Measurements from ENCODE around the gene ZNF646.

ZNF646 gene

DNA sequence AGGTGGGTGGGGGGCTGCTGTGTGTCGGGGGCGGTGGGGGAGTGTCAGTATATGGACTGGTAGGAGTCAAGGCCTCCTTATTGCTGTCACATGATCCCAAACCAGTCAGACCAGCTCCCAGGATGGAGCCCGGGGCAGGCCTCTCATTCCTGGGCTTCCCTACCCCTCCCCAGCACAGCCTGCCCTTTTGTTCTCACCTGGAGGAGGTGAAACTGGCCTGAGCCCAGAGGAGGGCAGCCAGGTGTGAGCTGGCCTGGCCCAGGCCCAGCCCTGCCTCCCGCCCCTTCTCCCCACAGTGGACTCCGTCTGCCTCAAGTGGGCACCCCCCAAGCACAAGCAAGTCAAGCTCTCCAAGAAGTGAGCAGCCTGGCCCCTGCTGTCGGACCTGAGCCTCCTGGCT is 56.7 kb downstream of the ZNF646 start:
- in situ Hi-C loops (cut with MboI; ENCODE audit: low sequenced_read_pairs, unreplicated experiment), result no loop called here
- TF ChIP-seq, protein P1, sequence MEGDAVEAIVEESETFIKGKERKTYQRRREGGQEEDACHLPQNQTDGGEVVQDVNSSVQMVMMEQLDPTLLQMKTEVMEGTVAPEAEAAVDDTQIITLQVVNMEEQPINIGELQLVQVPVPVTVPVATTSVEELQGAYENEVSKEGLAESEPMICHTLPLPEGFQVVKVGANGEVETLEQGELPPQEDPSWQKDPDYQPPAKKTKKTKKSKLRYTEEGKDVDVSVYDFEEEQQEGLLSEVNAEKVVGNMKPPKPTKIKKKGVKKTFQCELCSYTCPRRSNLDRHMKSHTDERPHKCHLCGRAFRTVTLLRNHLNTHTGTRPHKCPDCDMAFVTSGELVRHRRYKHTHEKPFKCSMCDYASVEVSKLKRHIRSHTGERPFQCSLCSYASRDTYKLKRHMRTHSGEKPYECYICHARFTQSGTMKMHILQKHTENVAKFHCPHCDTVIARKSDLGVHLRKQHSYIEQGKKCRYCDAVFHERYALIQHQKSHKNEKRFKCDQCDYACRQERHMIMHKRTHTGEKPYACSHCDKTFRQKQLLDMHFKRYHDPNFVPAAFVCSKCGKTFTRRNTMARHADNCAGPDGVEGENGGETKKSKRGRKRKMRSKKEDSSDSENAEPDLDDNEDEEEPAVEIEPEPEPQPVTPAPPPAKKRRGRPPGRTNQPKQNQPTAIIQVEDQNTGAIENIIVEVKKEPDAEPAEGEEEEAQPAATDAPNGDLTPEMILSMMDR (IDR thresholded peaks at IDR 0.05; ENCODE audit: borderline replicate concordance, control extremely low read depth, extremely low read depth, insufficient read depth, missing control alignments), result no peak
- no peak for DNase-seq (ENCODE audit: low spot score)

DNA sequence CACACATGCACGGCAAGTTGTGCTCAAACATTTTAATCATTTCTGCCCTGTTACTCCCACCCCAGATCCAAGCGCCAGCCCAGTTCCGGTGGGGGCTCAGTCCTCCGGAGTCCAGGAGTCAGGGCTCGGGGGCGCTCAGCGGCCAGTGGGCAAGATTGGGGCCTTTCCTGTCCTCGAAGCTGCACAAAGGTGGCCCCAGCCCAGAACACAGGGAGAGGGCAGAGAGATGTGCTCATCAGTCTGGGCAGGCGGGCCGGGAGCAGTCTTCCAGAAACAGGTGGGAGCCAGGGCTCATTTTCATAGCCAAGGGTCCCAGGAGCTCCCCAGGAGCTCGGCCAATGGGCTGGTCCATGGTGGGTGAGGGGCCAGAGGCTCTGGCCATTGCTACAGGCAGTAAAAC is 57.2 kb downstream of the ZNF646 start:
- DNase-seq (ENCODE audit: low spot score), result no peak
- TF ChIP-seq, protein P1 (IDR thresholded peaks at IDR 0.05; ENCODE audit: borderline replicate concordance, control extremely low read depth, extremely low read depth, insufficient read depth, missing control alignments), result no peak
- in situ Hi-C loops (cut with MboI; ENCODE audit: low sequenced_read_pairs, unreplicated experiment), result no loop called here

DNA sequence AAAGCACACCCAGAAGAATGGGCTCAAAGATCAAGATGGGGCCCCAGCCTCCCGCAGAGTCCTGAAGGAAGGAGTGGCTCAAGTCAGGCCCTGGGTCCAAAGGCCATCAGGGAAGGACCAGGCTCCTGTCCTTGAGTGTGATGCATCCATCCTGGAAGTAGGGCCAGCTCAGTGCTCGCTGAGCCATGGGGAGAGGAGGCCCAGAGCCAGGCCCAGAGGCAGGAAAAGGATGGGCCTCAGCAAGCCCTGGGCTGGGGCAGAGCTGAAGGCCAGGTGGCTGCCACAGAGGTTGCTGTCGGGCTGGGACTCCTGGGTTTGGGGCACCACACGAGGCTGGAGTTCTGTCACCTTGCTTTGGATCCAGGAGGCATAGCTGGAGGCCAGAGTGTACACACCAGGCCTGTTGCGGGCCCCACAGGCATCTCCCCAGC is 57.6 kb downstream of the ZNF646 start:
- TF ChIP-seq, protein P1 (IDR thresholded peaks at IDR 0.05; ENCODE audit: borderline replicate concordance, control extremely low read depth, extremely low read depth, insufficient read depth, missing control alignments), result no peak
- DNase-seq (ENCODE audit: low spot score), result no peak
- in situ Hi-C loops (cut with MboI; ENCODE audit: low sequenced_read_pairs, unreplicated experiment), result no loop called here

DNA sequence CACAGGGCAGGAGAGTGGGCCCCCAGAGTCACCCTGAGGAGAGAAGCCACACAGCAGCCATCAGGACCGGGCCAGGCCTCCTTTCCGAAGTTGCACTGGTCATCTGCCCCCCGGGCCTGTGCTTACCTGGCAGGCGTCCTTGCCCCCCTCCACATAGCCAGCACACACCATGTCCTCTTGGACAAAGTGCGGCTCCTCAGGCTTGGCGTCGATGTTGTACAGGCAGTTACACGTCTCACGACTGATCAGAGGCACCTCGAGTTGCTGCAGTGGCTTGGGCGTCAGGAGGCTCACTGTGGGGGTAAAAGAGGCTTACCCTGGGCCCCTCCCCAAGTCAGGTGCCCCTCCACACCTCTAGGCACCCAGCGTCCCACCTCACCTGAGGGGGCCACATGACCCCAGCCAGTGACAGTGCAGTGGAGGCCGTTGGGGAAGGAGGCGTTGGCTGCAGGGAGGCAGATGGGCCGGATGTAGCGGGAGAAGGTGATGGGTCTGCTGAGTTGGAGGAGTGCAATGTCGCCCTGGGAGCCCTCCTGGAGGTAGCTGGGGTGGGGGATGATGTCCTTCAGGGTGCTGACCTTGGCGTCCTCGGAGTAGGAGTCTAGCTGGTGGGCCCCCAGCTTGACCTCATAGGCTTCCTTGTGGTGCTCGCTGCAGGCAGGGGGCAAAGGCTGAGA is 58.2 kb downstream of the ZNF646 start:
- in situ Hi-C loops (cut with MboI; ENCODE audit: low sequenced_read_pairs, unreplicated experiment), result no loop called here
- TF ChIP-seq, protein P1 (IDR thresholded peaks at IDR 0.05; ENCODE audit: borderline replicate concordance, control extremely low read depth, extremely low read depth, insufficient read depth, missing control alignments), result no peak
- no peak for DNase-seq (ENCODE audit: low spot score)

DNA sequence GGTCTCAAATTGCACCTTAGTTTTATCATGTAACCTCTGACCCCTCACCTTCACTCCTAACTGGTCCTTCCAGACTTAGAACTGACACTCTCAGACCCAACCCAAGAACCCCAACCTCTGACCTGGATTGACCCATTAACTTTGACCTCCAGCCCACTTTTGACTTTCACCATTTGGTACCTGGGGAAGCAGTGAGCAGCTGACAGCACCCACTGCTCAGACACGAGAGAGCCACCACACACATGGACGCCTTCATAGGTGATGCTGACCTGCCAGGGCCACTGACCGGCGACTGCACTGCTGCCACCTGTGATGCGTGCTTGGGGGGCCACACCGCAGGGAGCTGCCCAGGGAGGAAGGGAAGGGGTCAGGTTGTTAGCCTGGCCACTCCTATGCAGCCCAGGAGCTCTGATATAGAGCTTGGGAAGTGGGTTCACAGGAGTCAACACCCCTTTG is 58.9 kb downstream of the ZNF646 start:
- no peak for DNase-seq (ENCODE audit: low spot score)
- in situ Hi-C loops (cut with MboI; ENCODE audit: low sequenced_read_pairs, unreplicated experiment), result no loop called here
- TF ChIP-seq, protein P1 (IDR thresholded peaks at IDR 0.05; ENCODE audit: borderline replicate concordance, control extremely low read depth, extremely low read depth, insufficient read depth, missing control alignments), result no peak
